Erythroblast (primary cell): ENCODE results near the gene INTS1.

Experiments used
- GATA1 ChIP-seq: IDR thresholded peaks from 2 replicates; pipeline ENCODE4 v1.6.1; 2011; ENCODE audit warnings: low read depth, mild to moderate bottlenecking, control low read depth, low read length, moderate library complexity
- POLR2A ChIP-seq: IDR thresholded peaks from 2 replicates; pipeline ENCODE4 v1.6.1; 2011; ENCODE audit warnings: mild to moderate bottlenecking, low read length

DNA sequence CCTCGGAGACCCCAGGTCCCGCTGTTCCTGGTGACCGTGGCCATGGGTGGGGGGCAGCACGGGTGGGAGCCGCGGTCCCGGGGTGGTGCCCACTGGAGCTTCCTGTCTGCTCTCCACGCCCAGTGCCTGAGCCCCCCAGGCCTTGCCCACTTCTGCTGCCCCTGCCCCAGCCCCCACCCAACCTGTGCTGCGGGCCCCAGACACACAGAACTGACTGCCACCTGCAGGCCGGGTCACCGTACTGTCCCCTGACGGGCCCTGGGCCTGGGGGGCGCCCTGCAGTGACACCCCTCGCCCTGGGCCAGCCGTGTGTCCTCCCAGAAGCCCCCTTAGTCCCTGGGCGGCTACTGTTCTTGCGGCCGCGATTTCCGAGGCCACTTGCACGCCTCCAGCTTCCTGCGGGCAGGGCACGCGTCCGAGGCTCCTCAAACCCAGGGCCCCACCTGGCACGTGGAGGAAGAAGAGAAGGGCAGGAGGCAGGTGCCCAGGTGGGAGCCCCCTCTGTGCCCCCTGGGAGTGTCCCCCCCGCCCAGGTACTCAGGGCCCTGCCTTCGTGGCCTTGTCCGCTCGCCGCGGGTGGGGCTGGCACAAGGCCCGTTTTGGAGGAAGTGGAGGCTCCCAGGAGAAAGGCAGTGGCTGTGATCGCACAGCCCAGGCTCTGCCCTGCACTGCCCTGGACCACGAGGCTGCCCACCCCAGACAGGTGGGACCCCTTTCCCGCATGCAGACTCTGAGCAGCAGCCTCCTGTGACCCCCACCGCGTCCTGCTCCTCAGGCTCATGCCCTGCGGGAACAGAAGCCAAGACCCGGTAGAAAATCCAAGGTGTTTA lies 41.4 kb upstream of the INTS1 start:
- TF ChIP-seq POLR2A (no peak), GATA1 (no peak)
